HepG2 (cell line): ENCODE results near the gene IPP. TPM values are rescaled to one million over a fixed set of nuclear protein-coding genes. Genes with fewer than 3 reads are reported as not detected.

Source experiments
- ATAC-seq: fragments of 200-7000 bp; cut with Tn5 transposase; 3 replicates; pipeline ENCODE4 v1.9.1; 2020; ENCODE audit warnings: mild to moderate bottlenecking, moderate library complexity
- BruUV-seq: library from RNA; stranded (reverse); fragments of 400-500 nt; replicated peaks from 2 replicates; lab custom pipeline; 2021; lab: Mats Ljungman, UMichigan
- CTCF ChIA-PET: fragments of 300-600 bp; formaldehyde crosslinking; extraction: SDS; loops from one replicate; lab custom pipeline; 2021; ENCODE audit warnings: low total read pairs, inconsistent platforms, low intra/inter-chr PET ratio; lab: Yijun Ruan, JAX
- POLR2A ChIA-PET: fragments of 350-600 bp; sonication (Branson Sonifier 250); formaldehyde crosslinking; loops from one replicate; lab custom pipeline; 2020; ENCODE audit warnings: antibody characterized with exemption, inconsistent platforms; lab: Yijun Ruan, JAX
- DNase-seq: peaks from one replicate; pipeline ENCODE4 v3.0.0-alpha.2; 2015; ENCODE audit warnings: low spot score
- FAIRE-seq: peaks from 3 replicates; lab custom pipeline; 2011; peaks lifted over from hg19 to GRCh38; lab: Jason Lieb, UNC
- H2AFZ ChIP-seq: one replicate; pipeline ENCODE4 v1.6.1; 2011; ENCODE audit warnings: low read length, inconsistent platforms
- H3K27ac ChIP-seq: fragments of 300-600 bp; 3 replicates; pipeline ENCODE4 v1.8.0; 2011; ENCODE audit warnings: mixed run types, mild to moderate bottlenecking, mixed read lengths, low read length, inconsistent platforms; ENCODE audit not compliant: insufficient read depth; ENCODE audit errors: extremely low read length
- H3K27me3 ChIP-seq, 2 experiments: fragments of 200-600 bp in 1 of 2; 2 replicates in 1 of 2; 3 replicates in 1 of 2; pipeline versions ENCODE4 v1.6.0 to v1.8.0; 2011; ENCODE audit warnings: low read length in 2 of 2, mild to moderate bottlenecking in 2 of 2, moderate library complexity in 2 of 2, inconsistent platforms in 1 of 2; ENCODE audit not compliant: insufficient read depth in 2 of 2, control insufficient read depth in 1 of 2
- H3K36me3 ChIP-seq, 2 experiments: fragments of 200-600 bp in 1 of 2; replicated peaks in 1 of 2; 2 replicates in 1 of 2; 3 replicates in 1 of 2; pipeline versions ENCODE4 v1.5.1 to v1.8.0; 2011; ENCODE audit warnings: low read length in 2 of 2, inconsistent platforms in 1 of 2; ENCODE audit not compliant: insufficient read depth in 2 of 2, control insufficient read depth in 1 of 2
- H3K4me1 ChIP-seq: 2 replicates; pipeline ENCODE4 v1.5.1; 2012; ENCODE audit warnings: low read length, inconsistent platforms; ENCODE audit not compliant: insufficient read depth
- H3K4me2 ChIP-seq: 2 replicates; pipeline ENCODE4 v1.6.0; 2011; ENCODE audit warnings: low read depth, low read length, inconsistent platforms
- H3K4me3 ChIP-seq, 3 experiments: fragments of 200-600 bp in 1 of 3; sonication (generic), shearing (Covaris generic) in 1 of 3; replicated peaks in 1 of 3; 2 replicates each; pipeline ENCODE4 v1.5.1; 2011 to 2016; ENCODE audit warnings: low read length in 3 of 3, inconsistent platforms in 2 of 3, low read depth in 2 of 3, mild to moderate bottlenecking in 2 of 3, control low read depth in 1 of 3, mixed read lengths in 1 of 3; ENCODE audit not compliant: insufficient read depth in 1 of 3
- H3K79me2 ChIP-seq: one replicate; pipeline ENCODE4 v1.6.1; 2011; ENCODE audit warnings: low read length, inconsistent platforms; ENCODE audit not compliant: insufficient read depth
- H3K9ac ChIP-seq: 2 replicates; pipeline ENCODE4 v1.6.0; 2011; ENCODE audit warnings: mild to moderate bottlenecking, low read depth, low read length, inconsistent platforms; ENCODE audit not compliant: insufficient read depth
- H3K9me3 ChIP-seq: 2 replicates; pipeline ENCODE4 v1.5.1; 2012; ENCODE audit warnings: mild to moderate bottlenecking, low read length
- H4K20me1 ChIP-seq: 2 replicates; pipeline ENCODE4 v1.6.0; 2011; ENCODE audit warnings: inconsistent platforms, mild to moderate bottlenecking, low read length, moderate library complexity; ENCODE audit not compliant: insufficient read depth
- CHCHD3 ChIP-seq: sonication (generic); formaldehyde crosslinking; IDR thresholded peaks from 2 replicates; pipeline ENCODE4 v1.8.0; 2022; ENCODE audit warnings: mild to moderate bottlenecking, missing genetic modification reagents, moderate library complexity
- E2F5 ChIP-seq: sonication (generic); formaldehyde crosslinking; conservative IDR thresholded peaks from 2 replicates; pipeline ENCODE4 v1.4.0; 2020; ENCODE audit warnings: missing genetic modification reagents
- ETV5 ChIP-seq: IDR thresholded peaks from 2 replicates; pipeline ENCODE4 v1.6.1; 2018; ENCODE audit warnings: missing biosample characterization, missing genetic modification reagents, inconsistent platforms, borderline replicate concordance
- FOXK1 ChIP-seq: sonication (generic); formaldehyde crosslinking; IDR thresholded peaks from 2 replicates; pipeline ENCODE4 v1.4.0; 2020; ENCODE audit warnings: low read depth, missing genetic modification reagents, borderline replicate concordance
- IRF2 ChIP-seq: IDR thresholded peaks from 2 replicates; pipeline ENCODE4 v1.6.1; 2018; ENCODE audit warnings: missing genetic modification reagents, missing compliant biosample characterization
- MAF1 ChIP-seq: sonication (generic); formaldehyde crosslinking; IDR thresholded peaks from 2 replicates; pipeline ENCODE4 v1.5.0; 2020; ENCODE audit warnings: missing genetic modification reagents, borderline replicate concordance
- RNF219 ChIP-seq: sonication (generic); formaldehyde crosslinking; IDR thresholded peaks from 2 replicates; pipeline ENCODE4 v1.5.0; 2020; ENCODE audit warnings: mild to moderate bottlenecking, missing genetic modification reagents
- SP5 ChIP-seq: IDR thresholded peaks from 2 replicates; pipeline ENCODE4 v1.6.1; 2016; ENCODE audit warnings: low read depth, borderline replicate concordance
- SYNCRIP ChIP-seq: fragments of 200-400 bp; formaldehyde crosslinking; IDR thresholded peaks from 2 replicates; pipeline ENCODE4 v1.6.1; 2018; ENCODE audit warnings: mild to moderate bottlenecking, low read depth, low read length; ENCODE audit not compliant: insufficient read depth
- TMF1 ChIP-seq: sonication (generic); formaldehyde crosslinking; IDR thresholded peaks from 2 replicates; pipeline ENCODE4 v1.8.1; 2022; ENCODE audit warnings: low read depth, missing genetic modification reagents
- ZBTB38 ChIP-seq: sonication (generic); formaldehyde crosslinking; IDR thresholded peaks from 2 replicates; pipeline ENCODE4 v1.5.1; 2020; ENCODE audit warnings: mild to moderate bottlenecking, missing genetic modification reagents
- ZNF180 ChIP-seq: sonication (generic); formaldehyde crosslinking; IDR thresholded peaks from 2 replicates; pipeline ENCODE4 v1.4.0; 2020; ENCODE audit warnings: low read depth, missing genetic modification reagents, borderline replicate concordance
- ZNF225 ChIP-seq: sonication (generic); formaldehyde crosslinking; IDR thresholded peaks from 2 replicates; pipeline ENCODE4 v1.4.0; 2020; ENCODE audit warnings: mild to moderate bottlenecking, missing genetic modification reagents
- ZNF749 ChIP-seq: sonication (generic); formaldehyde crosslinking; IDR thresholded peaks from 2 replicates; pipeline ENCODE4 v1.8.0; 2022; ENCODE audit warnings: mild to moderate bottlenecking, missing genetic modification reagents, moderate library complexity, borderline replicate concordance
- ZNF768 ChIP-seq: sonication (generic); formaldehyde crosslinking; IDR thresholded peaks from 2 replicates; pipeline ENCODE4 v1.4.0; 2020; ENCODE audit warnings: missing genetic modification reagents
- ZNF883 ChIP-seq: sonication (generic); formaldehyde crosslinking; IDR thresholded peaks from 2 replicates; pipeline ENCODE4 v1.5.1; 2020; ENCODE audit warnings: mild to moderate bottlenecking, missing genetic modification reagents; ENCODE audit errors: not compliant biosample characterization
- WGBS: methylation state at CpG from one replicate; pipeline ENCODE4 v1.1.6; 2017; ENCODE audit warnings: low lambda C conversion rate; 5-methylcytosine and 5-hydroxymethylcytosine counted together
- in situ Hi-C: cut with HindIII; loops from 2 replicates; pipeline ENCODE4 v1.10.0; 2017; ENCODE audit warnings: low pct_unique_long_range_greater_than_20kb; ENCODE audit not compliant: extremely low pct_ligation_motif_present
- intact Hi-C: fragments of 100-400 bp; cut with micrococcal nuclease; formaldehyde crosslinking; loops from one replicate; pipeline ENCODE4 v1.10.0; 2022; ENCODE audit not compliant: unreplicated experiment
- polyA plus RNA-seq, 8 experiments: library from polyadenylated mRNA; depleted of rRNA in 3 of 8; stranded (reverse) in 7 of 8; unstranded in 1 of 8; fragments of >200 nt; fragmentation: Illumina TruSeq in 4 of 8; extraction: Trizol in 4 of 8; gene quantifications; 2 replicates each; pipeline versions ENCODE4 v1.2.1 to v1.2.3, GENCODE V29; 2011 to 2016; ENCODE audit warnings: low read depth in 4 of 8, missing spikeins in 1 of 8, mixed read lengths in 1 of 8; ENCODE audit not compliant: insufficient read depth in 1 of 8
- total RNA-seq, 5 experiments: library from RNA; depleted of rRNA; stranded (reverse); fragments of >200 nt; fragmentation: Illumina TruSeq; extraction: Trizol; gene quantifications; 2 replicates each; pipeline ENCODE4 v1.2.3, GENCODE V29; 2016; ENCODE audit warnings: low read depth in 1 of 5
- TF ChIP-seq, protein P1 (sequence below): sonication (generic); formaldehyde crosslinking; IDR thresholded peaks from 2 replicates; pipeline ENCODE4 v1.5.0; 2020; ENCODE audit warnings: mild to moderate bottlenecking, missing genetic modification reagents

Gene IPP
- total and polyA plus RNA-seq, 2 of the 13 experiments (the other 11 are each of a cell fraction or from before 2014, with no cell fraction given) = 3.0 to 9.7 TPM

- peaks cover 50% of the 10 kb centered on the region for H3K4me1 ChIP-seq
- H3K9me3 ChIP-seq = no peaks in the 10 kb centered on the region
- ATAC-seq = peak; percentile 81
- ChIA-PET CTCF (no interaction called here), POLR2A (interaction anchor here (0.5 to 2.7 kb wide), 37 partner anchors 8 to 740 kb away, joined by 3 to 29 read pairs (median 4); partner anchors contain the start of genes CCDC163, IPP, MMACHC and NASP)
- peak within 1 kb of the TSS; percentile 99 for H3K4me2 ChIP-seq
- in situ Hi-C loops (loop anchor here (5.0 kb wide), 1 partner anchor 116 kb away; the partner anchor contains the start of gene MAST2), intact Hi-C loops (loop anchor here (1.0 to 5.0 kb wide), 5 partner anchors 66 to 492 kb away; partner anchors contain the start of genes IPP and MAST2)
- H3K4me3 ChIP-seq = peak within 1 kb of the TSS; percentile 83 to 98 (median 93)
- H3K36me3 ChIP-seq = peaks cover 0 to 11% of the 10 kb centered on the region in 2 experiments; a peak in 3 of 5 replicates
- H3K79me2 ChIP-seq = peaks cover 78% of the 10 kb centered on the region
- H3K9ac ChIP-seq = peak within 1 kb of the TSS; percentile 100
- H4K20me1 ChIP-seq = peaks cover 34% of the 10 kb centered on the region
- H2AFZ ChIP-seq = peak within 1 kb of the TSS; percentile 89
- DNase-seq = peak; percentile 91
- peak; percentile 58 for FAIRE-seq
- no TSS peak for BruUV-seq
- 3% methylated on average over 31 of the region's 52 CpGs for WGBS
- peaks cover 0 to 5% of the 10 kb centered on the region in 2 experiments; a peak in 2 of 5 replicates for H3K27me3 ChIP-seq
- H3K27ac ChIP-seq = peak within 1 kb of the TSS; percentile 99
- TF ChIP-seq ZNF749 = peak; percentile 47; the same call in 1 of the 2 replicates
- TF ChIP-seq ZBTB38 (CRISPR knock-in tag) = peak; percentile 46; the same call in 1 of the 2 replicates
- no peak for TF ChIP-seq SYNCRIP
- peak; percentile 58 for TF ChIP-seq SP5
- peak; percentile 30; the same call in 1 of the 2 replicates for TF ChIP-seq E2F5
- peak; percentile 21; the same call in 1 of the 2 replicates for TF ChIP-seq FOXK1
- peak; percentile 7; the same call in 1 of the 2 replicates for TF ChIP-seq ETV5 (CRISPR knock-in tag)
- TF ChIP-seq, protein P1, sequence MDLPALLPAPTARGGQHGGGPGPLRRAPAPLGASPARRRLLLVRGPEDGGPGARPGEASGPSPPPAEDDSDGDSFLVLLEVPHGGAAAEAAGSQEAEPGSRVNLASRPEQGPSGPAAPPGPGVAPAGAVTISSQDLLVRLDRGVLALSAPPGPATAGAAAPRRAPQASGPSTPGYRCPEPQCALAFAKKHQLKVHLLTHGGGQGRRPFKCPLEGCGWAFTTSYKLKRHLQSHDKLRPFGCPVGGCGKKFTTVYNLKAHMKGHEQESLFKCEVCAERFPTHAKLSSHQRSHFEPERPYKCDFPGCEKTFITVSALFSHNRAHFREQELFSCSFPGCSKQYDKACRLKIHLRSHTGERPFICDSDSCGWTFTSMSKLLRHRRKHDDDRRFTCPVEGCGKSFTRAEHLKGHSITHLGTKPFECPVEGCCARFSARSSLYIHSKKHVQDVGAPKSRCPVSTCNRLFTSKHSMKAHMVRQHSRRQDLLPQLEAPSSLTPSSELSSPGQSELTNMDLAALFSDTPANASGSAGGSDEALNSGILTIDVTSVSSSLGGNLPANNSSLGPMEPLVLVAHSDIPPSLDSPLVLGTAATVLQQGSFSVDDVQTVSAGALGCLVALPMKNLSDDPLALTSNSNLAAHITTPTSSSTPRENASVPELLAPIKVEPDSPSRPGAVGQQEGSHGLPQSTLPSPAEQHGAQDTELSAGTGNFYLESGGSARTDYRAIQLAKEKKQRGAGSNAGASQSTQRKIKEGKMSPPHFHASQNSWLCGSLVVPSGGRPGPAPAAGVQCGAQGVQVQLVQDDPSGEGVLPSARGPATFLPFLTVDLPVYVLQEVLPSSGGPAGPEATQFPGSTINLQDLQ (CRISPR knock-in tag) = 0 out of 2 replicates have a peak, but pooled peaks have one; percentile 14
- 0 out of 2 replicates have a peak, but pooled peaks have one; percentile 53 for TF ChIP-seq TMF1
- peak; percentile 30; the same call in 1 of the 2 replicates for TF ChIP-seq ZNF768
- TF ChIP-seq ZNF180 (CRISPR knock-in tag) = 0 out of 2 replicates have a peak, but pooled peaks have one; percentile 62
- 0 out of 2 replicates have a peak, but pooled peaks have one; percentile 49 for TF ChIP-seq MAF1 (CRISPR knock-in tag)
- peak; percentile 77 for TF ChIP-seq ZNF883 (CRISPR knock-in tag)
- TF ChIP-seq RNF219 = no peak
- no peak for TF ChIP-seq ZNF225 (CRISPR knock-in tag)
- TF ChIP-seq CHCHD3 (CRISPR knock-in tag) = no peak
- peak; percentile 45; the same call in 1 of the 2 replicates for TF ChIP-seq IRF2 (CRISPR knock-in tag)
These were observed 64.0 kb downstream of the IPP start, which contains the start of gene GPBP1L1 for GRCh38 chr1:45686288-45687013. Gene GPBP1L1 (minus strand): TSS chr1:45686533. CDS start chr1:45659087, 27,446 bp downstream.
